Neuronal stem cell (in vitro differentiated cells): ENCODE results near the gene KAZN.

ENCODE experiments used
- DNase-seq: peaks from one replicate; pipeline ENCODE4 v3.0.0-alpha.2; 2013; ENCODE audit warnings: low spot score
- H2AFZ ChIP-seq: one replicate; pipeline ENCODE4 v1.6.1; 2013; ENCODE audit warnings: mild to moderate bottlenecking, low read length, inconsistent platforms
- H2AK5ac ChIP-seq: 2 replicates; pipeline ENCODE4 v1.6.1; 2013; ENCODE audit warnings: low read depth, mild to moderate bottlenecking, inconsistent platforms, low read length, moderate library complexity, mixed read lengths
- H2BK120ac ChIP-seq: 2 replicates; pipeline ENCODE4 v1.6.1; 2013; ENCODE audit warnings: low read depth, mild to moderate bottlenecking, inconsistent platforms, low read length, moderate library complexity, mixed read lengths
- H2BK12ac ChIP-seq: one replicate; pipeline ENCODE4 v1.6.1; 2013; ENCODE audit warnings: low read length, inconsistent platforms
- H2BK15ac ChIP-seq: 2 replicates; pipeline ENCODE4 v1.6.1; 2013; ENCODE audit warnings: mild to moderate bottlenecking, low read length, inconsistent platforms, mixed read lengths
- H2BK5ac ChIP-seq: one replicate; pipeline ENCODE4 v1.6.1; 2013; ENCODE audit warnings: inconsistent platforms, mild to moderate bottlenecking, low read length, moderate library complexity
- H3K14ac ChIP-seq: one replicate; pipeline ENCODE4 v1.6.1; 2013; ENCODE audit warnings: low read length, inconsistent platforms
- H3K18ac ChIP-seq: 2 replicates; pipeline ENCODE4 v1.6.1; 2013; ENCODE audit warnings: low read length, inconsistent platforms
- H3K23ac ChIP-seq: 2 replicates; pipeline ENCODE4 v1.6.1; 2013; ENCODE audit warnings: low read depth, mild to moderate bottlenecking, mixed read lengths, low read length, inconsistent platforms; ENCODE audit not compliant: poor library complexity
- H3K27ac ChIP-seq: replicated peaks from 3 replicates; pipeline ENCODE4 v1.5.1; 2013; ENCODE audit warnings: low read length, inconsistent platforms
- H3K27me3 ChIP-seq, 3 experiments: 2 replicates each; pipeline ENCODE4 v1.6.1; 2013; ENCODE audit warnings: low read length in 3 of 3, mild to moderate bottlenecking in 2 of 3, inconsistent platforms in 1 of 3, low read depth in 1 of 3, mixed read lengths in 1 of 3, moderate library complexity in 1 of 3; ENCODE audit not compliant: control insufficient read depth in 3 of 3, insufficient read depth in 3 of 3
- H3K36me3 ChIP-seq, 2 donors: replicated peaks in 1 of 2; 2 replicates each; pipeline ENCODE4 v1.6.1; 2013; ENCODE audit warnings: low read length in 2 of 2; ENCODE audit not compliant: control insufficient read depth in 2 of 2, insufficient read depth in 2 of 2
- H3K4ac ChIP-seq: 2 replicates; pipeline ENCODE4 v1.6.1; 2013; ENCODE audit warnings: inconsistent platforms, mild to moderate bottlenecking, low read length, moderate library complexity
- H3K4me1 ChIP-seq, 2 donors: 1 replicate in 1 of 2; 2 replicates in 1 of 2; pipeline ENCODE4 v1.6.1; 2013; ENCODE audit warnings: low read length in 2 of 2, low read depth in 1 of 2; ENCODE audit not compliant: control insufficient read depth in 2 of 2, insufficient read depth in 1 of 2
- H3K4me2 ChIP-seq: one replicate; pipeline ENCODE4 v1.6.1; 2013; ENCODE audit warnings: mild to moderate bottlenecking, low read length, inconsistent platforms; ENCODE audit not compliant: insufficient read depth, poor library complexity, severe bottlenecking
- H3K4me3 ChIP-seq, 2 donors: 2 replicates each; pipeline ENCODE4 v1.5.1; 2013; ENCODE audit warnings: low read length in 2 of 2, mild to moderate bottlenecking in 2 of 2, inconsistent platforms in 1 of 2, moderate library complexity in 1 of 2
- H3K79me1 ChIP-seq: one replicate; pipeline ENCODE4 v1.6.1; 2013; ENCODE audit warnings: low read depth, mild to moderate bottlenecking, inconsistent platforms, low read length, moderate library complexity
- H3K9ac ChIP-seq: one replicate; pipeline ENCODE4 v1.6.1; 2013; ENCODE audit warnings: mild to moderate bottlenecking, low read depth, low read length, inconsistent platforms; ENCODE audit not compliant: poor library complexity
- H3K9me3 ChIP-seq, 2 donors: replicated peaks in 1 of 2; 2 replicates each; pipeline versions ENCODE3 to v1.6.1; 2013; ENCODE audit warnings: low read length in 2 of 2, mild to moderate bottlenecking in 2 of 2, inconsistent platforms in 1 of 2, low read depth in 1 of 2, mixed read lengths in 1 of 2, moderate library complexity in 1 of 2; ENCODE audit not compliant: control insufficient read depth in 2 of 2, insufficient read depth in 1 of 2
- H4K8ac ChIP-seq: one replicate; pipeline ENCODE4 v1.6.1; 2013; ENCODE audit warnings: low read depth, mild to moderate bottlenecking, inconsistent platforms, low read length, moderate library complexity
- H4K91ac ChIP-seq: one replicate; pipeline ENCODE4 v1.6.1; 2013; ENCODE audit warnings: low read length, low read depth, mild to moderate bottlenecking, inconsistent platforms; ENCODE audit not compliant: poor library complexity
- WGBS, 2 donors: extraction: QIAGEN DNeasy Blood & Tissue Kit; methylation state at CpG; one replicate each; pipeline ENCODE4 v1.1.7; 2013; ENCODE audit warnings: missing lambda C conversion rate in 2 of 2, mixed read lengths in 1 of 2; ENCODE audit not compliant: insufficient read length in 2 of 2, insufficient replicate concordance in 1 of 2; ENCODE audit errors: extremely low coverage in 2 of 2; 5-methylcytosine and 5-hydroxymethylcytosine counted together

The KAZN gene

DNA sequence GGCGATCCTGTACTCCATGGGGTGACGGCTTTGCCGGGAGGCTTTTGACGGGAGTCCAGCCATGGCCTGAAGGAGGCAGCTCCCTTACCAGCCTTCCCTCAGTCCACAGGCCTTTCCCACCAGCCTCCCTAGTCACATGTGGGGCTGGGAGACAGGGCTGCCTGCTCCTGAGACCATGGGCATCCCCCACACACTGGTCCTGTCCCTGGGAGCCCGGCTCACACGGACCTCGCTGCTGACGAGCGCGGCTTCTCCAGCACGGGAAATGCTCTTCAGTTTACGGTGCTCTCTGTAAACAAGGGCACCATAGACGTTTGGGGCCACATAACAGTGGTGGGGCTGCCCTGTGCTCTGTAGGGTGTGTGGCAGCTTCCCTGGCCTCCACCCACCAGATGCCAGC, 450.6 kb downstream of the KAZN start:
- Histone ChIP-seq H3K14ac (no peak overlapping the region), H3K36me3 (peaks cover 0 to 82% of the 10 kb centered on the region in 2 donors), H2BK5ac (no peak overlapping the region), H3K27ac (no peak overlapping the region), H3K27me3 (peaks cover 0 to 2% (median 0%) of the 10 kb centered on the region in 3 experiments), H2BK15ac (no peak overlapping the region), H4K91ac (no peak overlapping the region), H3K9ac (peak overlapping the region; percentile 72), H3K9me3 (no peaks in the 10 kb centered on the region), H3K23ac (peak overlapping the region; percentile 16), H2AK5ac (peak overlapping the region; percentile 47), H3K4ac (no peak overlapping the region), H2BK120ac (no peak overlapping the region), H2BK12ac (no peak overlapping the region), H2AFZ (no peak overlapping the region), H3K18ac (peak overlapping the region; percentile 65), H3K79me1 (no peaks in the 10 kb centered on the region), H3K4me2 (no peak overlapping the region), H3K4me3 (peak overlapping the region in 1 of 2 donors; percentile 34), H4K8ac (no peak overlapping the region), H3K4me1 (peaks cover 2 to 3% of the 10 kb centered on the region in 2 donors)
- WGBS, 2 donors: no CpG with 5 or more reads among the region's 13 CpGs
- no peak for DNase-seq

DNA sequence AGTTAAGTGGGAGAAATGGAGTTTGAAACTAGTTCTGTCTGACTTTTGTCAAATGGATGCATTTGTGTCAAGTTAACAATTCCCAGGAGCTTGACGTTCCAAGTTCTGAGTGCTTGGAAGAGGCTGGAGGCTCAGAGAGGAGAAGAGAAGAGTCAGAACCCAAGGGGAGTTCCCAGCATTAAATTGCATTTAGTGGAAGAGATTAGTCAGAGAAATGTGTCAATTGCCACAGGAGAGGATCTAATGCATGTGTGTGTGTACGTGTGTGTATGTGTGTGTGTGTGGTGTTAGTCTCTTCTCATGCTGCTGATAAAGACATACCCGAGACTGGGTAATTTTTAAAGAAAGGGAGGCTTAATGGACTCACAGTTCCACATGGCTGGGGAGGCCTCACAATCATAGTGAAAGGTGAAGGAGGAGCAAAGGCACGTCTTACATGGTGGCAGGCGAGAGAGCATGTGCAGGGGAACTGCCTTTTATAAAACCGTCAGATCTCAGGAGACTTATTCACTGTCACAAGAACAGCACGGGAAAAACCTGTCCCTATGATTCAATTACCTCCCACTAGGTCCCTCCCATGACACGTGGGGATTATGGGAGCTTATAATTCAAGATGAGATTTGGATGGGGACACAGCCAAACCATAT, 453.5 kb downstream of the KAZN start:
- Histone ChIP-seq H2BK12ac (no peak overlapping the region), H3K9me3 (no peaks in the 10 kb centered on the region), H3K9ac (no peak overlapping the region), H3K23ac (no peak overlapping the region), H3K4me1 (peaks cover 0 to 2% of the 10 kb centered on the region in 2 donors), H3K4me2 (no peak overlapping the region), H4K91ac (no peak overlapping the region), H2AFZ (no peak overlapping the region), H3K27ac (no peak overlapping the region), H2BK120ac (no peak overlapping the region), H3K14ac (no peak overlapping the region), H3K18ac (no peak overlapping the region), H2AK5ac (no peak overlapping the region), H3K36me3 (peaks cover 3 to 79% of the 10 kb centered on the region in 2 donors), H4K8ac (no peak overlapping the region), H3K27me3 (peaks cover 0 to under 1% (median 0%) of the 10 kb centered on the region in 3 experiments), H3K4ac (no peak overlapping the region), H3K4me3 (no peak overlapping the region), H2BK15ac (no peak overlapping the region), H3K79me1 (no peaks in the 10 kb centered on the region), H2BK5ac (no peak overlapping the region)
- no peak for DNase-seq
- no CpG with 5 or more reads among the region's 8 CpGs for WGBS, 2 donors

DNA sequence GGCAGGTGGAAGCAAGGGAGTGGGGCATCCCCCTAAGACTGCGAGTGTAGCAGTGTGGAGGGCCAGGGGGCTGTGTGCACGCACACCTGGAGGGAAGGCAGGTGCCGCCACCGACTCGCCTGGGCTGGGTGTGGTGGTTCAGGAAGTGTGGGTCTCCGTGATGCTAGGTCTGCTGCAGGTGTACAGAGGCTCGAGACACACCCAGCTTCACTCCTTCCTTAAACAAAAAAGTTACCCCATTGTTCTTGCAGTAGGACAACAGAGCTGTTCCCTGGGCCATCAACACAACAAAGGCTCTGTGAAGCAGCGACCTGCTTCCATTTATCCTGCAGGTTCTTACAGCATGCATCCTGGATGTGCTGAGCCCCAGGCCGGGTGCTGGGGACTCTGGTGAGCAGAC, 454.7 kb downstream of the KAZN start:
- no peak for DNase-seq
- no peak overlapping the region for H4K91ac ChIP-seq
- H2AK5ac ChIP-seq: peak overlapping the region; percentile 36
- peaks cover 0 to 2% of the 10 kb centered on the region in 2 donors for H3K4me1 ChIP-seq
- H3K23ac ChIP-seq: peak overlapping the region; percentile 86
- H3K14ac ChIP-seq: peak overlapping the region; percentile 65
- no peak overlapping the region for H2BK5ac ChIP-seq
- WGBS, 2 donors: no CpG with 5 or more reads among the region's 9 CpGs
- H3K4me2 ChIP-seq: no peak overlapping the region
- H2BK15ac ChIP-seq: no peak overlapping the region
- no peaks in the 10 kb centered on the region for H3K9me3 ChIP-seq
- no peaks in the 10 kb centered on the region for H3K79me1 ChIP-seq
- H3K4me3 ChIP-seq: no peak overlapping the region
- no peak overlapping the region for H3K9ac ChIP-seq
- no peak overlapping the region for H4K8ac ChIP-seq
- H3K27ac ChIP-seq: no peak overlapping the region
- H2BK12ac ChIP-seq: no peak overlapping the region
- no peak overlapping the region for H2BK120ac ChIP-seq
- no peak overlapping the region for H3K4ac ChIP-seq
- H3K27me3 ChIP-seq: no peaks in the 10 kb centered on the region
- no peak overlapping the region for H3K18ac ChIP-seq
- peaks cover 5 to 80% of the 10 kb centered on the region in 2 donors for H3K36me3 ChIP-seq
- no peak overlapping the region for H2AFZ ChIP-seq

DNA sequence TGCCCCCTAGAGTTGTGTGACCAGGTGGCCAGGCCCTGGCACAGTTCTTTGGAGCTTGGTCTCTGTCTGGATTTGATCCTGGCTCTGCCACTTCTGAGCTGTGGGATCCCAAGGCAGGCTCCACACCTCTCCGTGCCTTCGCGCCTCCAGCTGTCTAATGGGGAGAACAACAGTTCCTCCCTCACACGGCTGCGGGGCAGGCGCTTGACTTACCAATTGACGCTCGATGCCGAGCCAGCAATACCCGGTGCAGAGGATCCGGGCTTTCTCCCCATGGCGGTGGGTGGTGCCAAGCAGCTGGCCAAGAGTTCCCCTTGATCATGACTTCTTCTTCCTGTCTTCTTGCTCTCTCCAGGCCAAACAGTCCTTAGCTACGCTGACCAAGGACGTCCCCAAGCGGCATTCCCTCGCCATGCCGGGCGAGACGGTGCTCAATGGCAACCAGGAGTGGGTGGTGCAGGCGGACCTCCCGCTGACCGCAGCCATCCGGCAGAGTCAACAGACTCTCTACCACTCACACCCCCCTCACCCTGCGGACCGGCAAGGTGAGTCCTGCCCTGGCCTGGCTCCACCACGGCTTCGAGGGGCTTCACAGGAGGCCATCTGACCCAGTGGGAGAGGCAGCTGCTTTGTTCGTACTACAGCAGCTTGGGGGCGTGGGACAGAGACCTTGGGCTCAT, 457.4 kb downstream of the KAZN start:
- H2BK120ac ChIP-seq: no peak overlapping the region
- no peak overlapping the region for H2BK5ac ChIP-seq
- no peak overlapping the region for H3K27ac ChIP-seq
- H3K4ac ChIP-seq: no peak overlapping the region
- no CpG with 5 or more reads among the region's 29 CpGs for WGBS, 2 donors
- no peak overlapping the region for H2AFZ ChIP-seq
- H3K4me3 ChIP-seq: no peak overlapping the region
- H2BK12ac ChIP-seq: no peak overlapping the region
- H4K8ac ChIP-seq: no peak overlapping the region
- no peak overlapping the region for H2AK5ac ChIP-seq
- H3K18ac ChIP-seq: peak overlapping the region; percentile 68
- H2BK15ac ChIP-seq: peak overlapping the region; percentile 31
- peaks cover 5 to 87% of the 10 kb centered on the region in 2 donors for H3K36me3 ChIP-seq
- H3K9me3 ChIP-seq: peaks cover 0 to 2% of the 10 kb centered on the region in 2 donors
- H3K79me1 ChIP-seq: no peaks in the 10 kb centered on the region
- peaks cover 0 to 2% of the 10 kb centered on the region in 2 donors for H3K4me1 ChIP-seq
- H3K27me3 ChIP-seq: no peaks in the 10 kb centered on the region
- DNase-seq: no peak
- H4K91ac ChIP-seq: no peak overlapping the region
- H3K9ac ChIP-seq: no peak overlapping the region
- H3K4me2 ChIP-seq: no peak overlapping the region
- H3K23ac ChIP-seq: peak overlapping the region; percentile 77
- H3K14ac ChIP-seq: no peak overlapping the region
